Stimulated activated CD8-positive, alpha-beta memory T cell treated with anti-CD3 and anti-CD28 coated beads, Interleukin-4, amount 100 ng/mL, for 24 hours (primary cell): Measurements from ENCODE around the gene USP9Y.
"Not testable (repeated sequence)": the region's sequence is repeated elsewhere in the genome, so short reads cannot be mapped to it uniquely, and the experiment has no call there.

ENCODE experiments used
- DNase-seq: peaks from one replicate; pipeline ENCODE4 v3.0.0-alpha.2; 2020; ENCODE audit warnings: low read depth

Gene USP9Y

GRCh38 chrY:12701181-12701695, at the start of gene USP9Y:
USP9Y (plus strand) TSS chrY:12701231; CDS start chrY:12709448, 8,217 bp downstream.
- DNase-seq: no peak

- DNase-seq: no peak
Measured at GRCh38 chrY:12651621-12652036, 49.4 kb upstream of the USP9Y start.

GRCh38 chrY:12661745-12662681, 39.0 kb upstream of the USP9Y start:
- DNase-seq: no peak

- no peak for DNase-seq
Measured at GRCh38 chrY:12662745-12663591, 38.1 kb upstream of the USP9Y start.

- DNase-seq: not testable (repeated sequence)
Measured at GRCh38 chrY:12663845-12664244, 37.2 kb upstream of the USP9Y start.

GRCh38 chrY:12678111-12678510, 22.9 kb upstream of the USP9Y start:
- DNase-seq: no peak

GRCh38 chrY:12681535-12681934, 19.5 kb upstream of the USP9Y start:
- DNase-seq: no peak

- DNase-seq: no peak
Measured at GRCh38 chrY:12688337-12688736, 12.7 kb upstream of the USP9Y start.

GRCh38 chrY:12700087-12700486, 944 bp upstream of the USP9Y start:
- no peak for DNase-seq

- DNase-seq: no peak
Measured at GRCh38 chrY:12702174-12702573, 1.1 kb downstream of the USP9Y start.

- DNase-seq: no peak
Measured at GRCh38 chrY:12710460-12710859, 9.4 kb downstream of the USP9Y start.

- DNase-seq: no peak
Measured at GRCh38 chrY:12715376-12715775, 14.3 kb downstream of the USP9Y start.

GRCh38 chrY:12729746-12730145, 28.7 kb downstream of the USP9Y start:
- DNase-seq: no peak

GRCh38 chrY:12733625-12734024, 32.6 kb downstream of the USP9Y start:
- no peak for DNase-seq

GRCh38 chrY:12734051-12734450, 33.0 kb downstream of the USP9Y start:
- no peak for DNase-seq

- DNase-seq: no peak
Measured at GRCh38 chrY:12741414-12741813, 40.4 kb downstream of the USP9Y start.

GRCh38 chrY:12742725-12743124, 41.7 kb downstream of the USP9Y start:
- DNase-seq: no peak

- no peak for DNase-seq
Measured at GRCh38 chrY:12744091-12744490, 43.1 kb downstream of the USP9Y start.

- DNase-seq: no peak
Measured at GRCh38 chrY:12749293-12749692, 48.3 kb downstream of the USP9Y start.

- DNase-seq: no peak
Measured at GRCh38 chrY:12752856-12753255, 51.8 kb downstream of the USP9Y start.

GRCh38 chrY:12756021-12756420, 55.0 kb downstream of the USP9Y start:
- no peak for DNase-seq

- DNase-seq: no peak
Measured at GRCh38 chrY:12765976-12766375, 64.9 kb downstream of the USP9Y start.

- no peak for DNase-seq
Measured at GRCh38 chrY:12784521-12784920, 83.5 kb downstream of the USP9Y start.
